HG03159 (cell line): ENCODE data around the gene GALK2.
"Not testable (repeated sequence)": the region's sequence is repeated elsewhere in the genome, so short reads cannot be mapped to it uniquely, and the experiment has no call there.

Source experiments
- ATAC-seq: cut with Tn5 transposase; IDR thresholded peaks from one replicate; pipeline ENCODE4 v1.9.1; 2021; ENCODE audit warnings: mild to moderate bottlenecking, moderate library complexity; ENCODE audit not compliant: unreplicated experiment

GALK2 gene

DNA sequence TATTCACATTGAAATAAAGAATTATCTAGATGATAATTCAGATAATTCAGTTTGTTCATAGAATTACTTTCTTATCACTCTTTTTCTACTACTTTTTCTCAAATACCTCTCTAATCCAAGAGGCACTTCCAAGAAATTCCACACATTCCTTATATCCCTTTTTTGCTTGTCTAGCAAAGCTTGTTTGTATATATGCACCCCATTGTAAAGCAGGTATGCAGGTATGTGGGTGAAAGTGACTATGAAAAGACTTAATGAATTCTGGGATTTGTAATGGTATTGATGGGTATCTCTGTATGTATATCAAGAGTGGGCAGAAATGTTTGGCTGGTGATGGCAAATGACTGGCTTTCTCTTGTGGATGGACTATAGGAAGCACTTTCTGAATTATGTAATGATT, 158.9 kb downstream of the GALK2 start:
- no peak for ATAC-seq

DNA sequence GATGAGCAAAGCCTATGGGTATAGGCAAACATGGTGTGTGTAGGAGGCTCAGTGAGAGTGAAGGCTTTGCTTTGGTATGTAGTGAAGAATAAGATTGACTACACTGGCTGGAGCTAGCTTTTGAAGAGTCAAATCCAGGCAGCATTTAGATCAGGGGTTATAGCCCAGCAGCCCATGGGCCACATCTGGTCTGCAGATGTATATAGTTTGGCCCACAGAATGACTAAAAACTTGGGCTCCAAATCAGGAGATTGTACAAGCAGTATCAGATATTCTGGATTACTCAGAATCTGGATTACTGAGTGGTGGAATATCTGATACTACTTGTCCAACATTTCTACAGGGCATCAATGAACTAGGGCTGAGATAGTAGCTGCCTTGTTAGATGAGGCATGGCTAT, 160.1 kb downstream of the GALK2 start:
- no peak for ATAC-seq

DNA sequence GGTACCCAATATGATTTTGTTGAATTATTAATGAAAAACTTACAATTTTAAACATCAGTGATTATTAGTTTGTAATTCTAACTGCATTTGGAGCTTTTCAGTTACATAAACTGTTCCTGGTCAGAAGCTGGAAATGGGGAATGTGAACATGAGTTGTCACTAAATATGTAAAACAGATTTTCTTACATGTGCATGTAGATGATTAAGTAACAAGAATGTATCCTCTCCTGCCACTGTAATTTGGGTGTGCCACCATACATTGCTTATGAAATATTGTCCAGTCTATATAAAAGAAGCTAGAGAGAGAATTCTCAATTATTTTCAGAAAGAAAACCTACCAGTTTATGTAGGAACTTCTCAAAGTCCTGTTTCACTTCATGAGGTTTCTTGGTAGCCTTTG, 161.4 kb downstream of the GALK2 start:
- no peak for ATAC-seq

DNA sequence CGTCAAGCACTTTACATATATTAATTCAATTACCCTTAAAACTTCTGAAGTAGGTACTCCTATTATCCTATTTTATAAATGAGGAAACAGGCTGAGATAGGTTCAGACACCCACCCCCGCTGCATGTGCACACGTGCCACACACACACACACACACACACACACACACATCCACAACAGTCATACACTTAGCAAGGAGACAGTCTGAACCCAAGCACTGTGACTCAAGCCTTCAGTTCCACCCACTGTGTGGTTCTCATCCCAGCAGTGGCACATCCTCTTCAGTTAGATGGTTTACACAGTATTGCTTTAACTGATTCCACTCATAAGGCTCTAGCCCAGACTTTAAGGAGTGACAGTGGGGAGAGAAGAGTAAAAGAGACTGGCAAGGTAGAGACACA, 161.9 kb downstream of the GALK2 start:
- no peak for ATAC-seq

DNA sequence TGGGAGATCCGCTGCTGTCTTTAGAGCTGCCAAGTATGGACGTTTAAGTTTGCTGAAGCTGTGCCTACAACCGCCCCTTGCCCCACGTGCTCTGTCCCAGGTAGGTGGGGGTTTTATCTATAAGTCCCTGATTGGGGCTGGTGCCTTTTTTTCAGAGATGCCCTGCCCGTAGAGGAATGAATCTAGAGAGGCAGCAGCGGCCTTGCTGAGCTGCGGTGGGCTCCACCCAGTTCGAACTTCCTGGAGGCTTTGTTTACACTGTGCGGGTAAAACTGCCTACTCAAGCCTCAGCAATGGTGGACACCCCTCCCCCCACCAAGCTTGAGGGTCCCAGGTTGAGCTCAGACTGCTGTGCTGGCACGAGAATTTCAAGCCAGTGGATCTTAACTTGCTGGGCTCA, 169.6 kb downstream of the GALK2 start:
- no peak for ATAC-seq

DNA sequence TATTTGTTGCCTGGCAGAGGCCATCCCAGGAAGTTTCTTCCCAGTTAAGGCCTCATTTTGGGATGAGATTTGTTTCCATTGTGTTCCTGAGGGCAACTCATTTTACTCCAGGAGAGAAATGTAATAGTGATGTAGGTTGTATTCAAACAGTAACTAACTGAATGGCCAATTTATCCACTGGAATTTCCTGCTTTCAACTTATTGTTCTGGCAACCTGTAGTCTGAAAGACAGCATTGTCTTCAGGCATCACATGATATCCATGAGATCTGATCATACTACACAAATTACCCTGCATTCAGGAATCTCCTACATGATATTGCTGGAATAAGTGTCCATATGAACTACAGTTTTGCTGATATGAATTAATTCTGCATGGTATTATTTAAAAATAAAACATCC, 173.5 kb downstream of the GALK2 start:
- ATAC-seq = no peak

DNA sequence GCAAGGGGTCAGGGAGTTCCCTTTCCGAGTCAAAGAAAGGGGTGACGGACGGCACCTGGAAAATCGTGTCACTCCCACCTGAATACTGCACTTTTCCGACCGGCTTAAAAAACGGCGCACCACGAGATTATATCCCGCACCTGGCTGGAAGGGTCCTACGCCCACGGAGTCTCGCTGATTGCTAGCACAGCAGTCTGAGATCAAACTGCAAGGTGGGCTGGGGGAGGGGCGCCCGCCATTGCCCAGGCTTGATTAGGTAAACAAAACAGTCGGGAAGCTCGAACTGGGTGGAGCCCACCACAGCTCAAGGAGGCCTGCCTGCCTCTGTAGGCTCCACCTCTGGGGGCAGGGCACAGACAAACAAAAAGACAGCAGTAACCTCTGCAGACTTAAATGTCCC, 184.4 kb downstream of the GALK2 start:
- not testable (repeated sequence) for ATAC-seq

DNA sequence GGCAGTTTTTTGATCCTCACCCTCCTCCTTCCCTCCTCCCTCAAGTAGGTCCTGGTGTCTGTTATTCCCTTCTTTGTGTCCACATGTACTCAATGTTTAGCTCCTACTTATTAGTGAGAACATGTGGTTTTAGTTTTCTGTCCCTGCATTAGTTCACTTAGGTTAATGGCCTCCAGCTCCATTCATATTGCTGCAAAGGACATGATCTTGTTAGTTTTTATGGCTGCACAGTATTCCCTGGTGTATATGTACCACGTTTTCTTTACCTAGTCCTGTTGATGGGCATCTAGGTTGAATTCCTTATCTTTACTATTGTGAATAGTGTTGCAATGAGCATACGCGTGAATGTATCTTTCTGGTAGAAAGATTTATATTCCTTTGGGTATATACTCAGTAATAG, 191.3 kb downstream of the GALK2 start:
- ATAC-seq = no peak

DNA sequence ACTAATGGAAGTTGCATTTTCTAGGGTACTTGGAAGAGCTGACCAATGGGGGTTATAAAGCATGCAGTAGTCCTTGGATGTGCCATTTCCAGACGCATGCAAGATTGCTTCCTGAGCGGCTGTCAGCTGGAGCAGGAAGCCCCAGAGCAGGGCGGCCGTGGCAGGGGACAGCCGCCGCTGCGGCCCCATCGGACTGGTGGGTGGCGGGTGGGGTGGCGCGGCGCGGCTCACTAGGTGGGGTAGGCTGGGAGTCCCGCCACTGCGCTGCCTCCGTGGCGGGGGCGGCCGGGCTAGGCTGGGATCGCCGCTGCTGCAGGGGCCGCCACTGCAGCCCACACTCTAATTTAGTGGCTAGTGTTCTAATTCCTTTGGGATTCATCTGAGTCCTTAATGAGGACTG, 196.4 kb downstream of the GALK2 start:
- ATAC-seq = no peak

DNA sequence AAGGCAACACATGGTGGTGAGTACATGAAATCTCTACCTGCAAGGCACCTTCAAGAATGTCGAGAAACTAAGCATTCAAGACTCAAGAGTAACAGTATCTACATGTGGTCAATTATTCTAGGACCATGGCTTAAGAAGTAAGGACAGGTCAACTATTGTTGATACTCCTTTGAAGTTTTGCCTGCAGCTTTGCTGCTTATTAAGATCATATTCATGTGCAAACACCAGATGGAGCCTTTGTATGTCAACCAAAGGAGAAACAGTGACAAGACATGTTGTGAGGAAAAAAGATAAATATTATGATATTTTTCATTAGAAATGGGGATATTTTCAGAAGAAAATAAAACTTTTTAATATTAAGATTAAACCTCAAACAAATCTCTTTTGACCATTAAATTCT, 200.7 kb downstream of the GALK2 start:
- no peak for ATAC-seq

DNA sequence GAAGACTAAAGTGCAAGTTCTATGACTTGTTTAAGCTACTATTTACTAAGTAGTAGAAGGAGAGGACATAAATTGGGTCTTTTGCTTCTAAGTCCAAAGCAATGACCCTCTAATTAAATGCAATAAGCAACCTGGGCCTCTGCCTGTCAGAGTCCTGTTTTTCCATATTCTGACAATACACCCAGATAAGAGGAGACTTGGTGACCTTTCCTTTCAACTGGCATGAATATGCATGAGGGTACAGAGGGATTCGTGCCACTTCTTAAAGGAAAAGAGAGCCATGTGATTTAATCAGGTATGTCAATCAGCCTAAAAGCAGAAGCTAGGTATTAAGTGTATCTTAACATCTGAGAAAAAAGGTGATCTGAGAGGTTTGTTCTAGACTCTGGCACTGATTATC, 202.3 kb downstream of the GALK2 start:
- no peak for ATAC-seq

DNA sequence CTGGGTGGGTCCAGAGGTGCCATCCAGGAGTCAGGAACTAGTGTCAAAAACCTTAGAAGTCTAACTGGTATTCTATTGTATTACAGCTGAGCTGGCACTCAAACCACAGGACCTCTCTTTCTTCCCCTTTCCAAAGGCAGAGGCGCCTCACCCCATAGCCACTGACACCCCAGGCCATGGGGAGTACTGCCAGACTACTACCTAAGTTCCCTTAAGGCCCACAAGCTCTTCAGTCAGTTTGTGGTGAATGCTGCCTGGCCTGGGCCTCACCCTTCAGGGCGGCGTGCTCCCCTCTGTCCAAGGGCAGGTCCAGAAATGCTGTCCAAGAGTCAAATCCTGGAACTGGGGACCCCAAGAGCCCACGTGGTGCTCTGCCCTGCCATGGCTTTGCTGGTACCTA, 209.9 kb downstream of the GALK2 start:
- ATAC-seq = no peak

DNA sequence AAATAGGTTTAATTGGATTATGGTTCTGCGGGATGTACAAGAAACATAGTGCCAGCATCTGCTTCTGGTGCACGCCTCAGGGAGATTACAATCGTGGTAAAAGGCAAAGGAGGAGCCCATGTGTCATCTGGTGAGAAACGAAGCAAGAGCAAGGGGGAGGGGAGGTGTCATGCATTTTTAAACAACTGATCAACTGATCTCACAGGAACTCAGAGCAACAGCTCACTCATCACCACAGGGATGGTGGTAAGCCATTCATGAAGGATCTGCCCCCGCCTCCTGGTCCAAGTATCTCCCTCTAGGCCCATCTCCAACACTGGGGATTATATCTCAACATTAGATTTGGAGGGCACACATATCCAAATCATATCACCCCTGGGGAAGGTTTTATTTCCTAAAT, 210.9 kb downstream of the GALK2 start:
- ATAC-seq = no peak
